ENCODE results near the gene STARD3. TPM values are rescaled to one million over a fixed set of nuclear protein-coding genes. Genes with fewer than 3 reads are reported as not detected.

STARD3 gene
- total RNA-seq, 1 donor from 2014 or later: 18.4 TPM

DNA sequence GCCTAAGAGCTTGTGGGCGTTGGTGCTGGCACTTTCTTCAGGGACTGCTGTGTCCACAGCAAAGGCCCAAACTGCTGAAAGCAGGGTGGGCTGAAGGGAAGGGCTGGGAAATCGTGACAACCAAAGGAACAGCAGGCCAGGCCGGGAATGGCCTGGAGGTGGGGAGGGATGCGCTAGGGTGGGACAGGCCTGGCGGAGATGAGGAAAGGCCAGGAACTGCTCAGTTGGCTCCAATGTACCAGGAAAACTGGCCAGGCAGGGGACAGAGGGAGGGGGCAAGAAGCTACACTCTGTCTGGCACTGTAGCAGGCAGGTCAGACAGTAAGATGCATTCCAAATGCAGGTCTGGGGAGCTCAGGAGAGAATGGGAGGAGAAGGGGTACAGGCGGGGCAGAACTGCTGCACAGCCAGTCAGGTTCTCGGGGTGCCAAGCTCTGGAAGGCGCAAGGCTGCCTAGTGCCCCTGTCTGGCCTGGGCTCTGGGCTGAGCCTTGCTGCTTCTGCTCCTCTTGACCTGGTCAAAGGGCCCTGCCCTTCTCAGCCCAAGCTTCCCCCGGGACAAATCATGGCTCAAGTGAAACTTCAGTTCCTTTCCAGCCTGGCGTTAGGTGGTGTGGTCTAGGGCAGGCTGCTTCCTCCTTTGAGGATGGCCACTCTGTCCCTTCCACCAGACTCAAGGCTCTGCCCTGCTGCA is 38.6 kb downstream of the STARD3 start:
- no peaks in the 10 kb centered on the region for H3K36me3 ChIP-seq (ENCODE audit: control insufficient read depth, insufficient read depth, low read length)
- FAIRE-seq (no peak), DNase-seq (ENCODE audit: low read depth) (no peak)
- H3K4me3 ChIP-seq (ENCODE audit: low read depth, low read length): no peak overlapping the region
- no peak for TF ChIP-seq CTCF (IDR thresholded peaks at IDR 0.05; ENCODE audit: insufficient read depth, low read length, severe bottlenecking)
- H3K27me3 ChIP-seq (ENCODE audit: control insufficient read depth, insufficient read depth, low read length): peaks cover 4% of the 10 kb centered on the region

GRCh38 chr17:39676198-39676819 is 39.4 kb downstream of the STARD3 start:
- FAIRE-seq: no peak
- no peak for TF ChIP-seq CTCF (IDR thresholded peaks at IDR 0.05; ENCODE audit: insufficient read depth, low read length, severe bottlenecking)
- peak; percentile 35 for DNase-seq (ENCODE audit: low read depth)
- Histone ChIP-seq H3K36me3 (ENCODE audit: control insufficient read depth, insufficient read depth, low read length) (no peaks in the 10 kb centered on the region), H3K4me3 (ENCODE audit: low read depth, low read length) (no peak overlapping the region), H3K27me3 (ENCODE audit: control insufficient read depth, insufficient read depth, low read length) (peaks cover 1% of the 10 kb centered on the region)

DNA sequence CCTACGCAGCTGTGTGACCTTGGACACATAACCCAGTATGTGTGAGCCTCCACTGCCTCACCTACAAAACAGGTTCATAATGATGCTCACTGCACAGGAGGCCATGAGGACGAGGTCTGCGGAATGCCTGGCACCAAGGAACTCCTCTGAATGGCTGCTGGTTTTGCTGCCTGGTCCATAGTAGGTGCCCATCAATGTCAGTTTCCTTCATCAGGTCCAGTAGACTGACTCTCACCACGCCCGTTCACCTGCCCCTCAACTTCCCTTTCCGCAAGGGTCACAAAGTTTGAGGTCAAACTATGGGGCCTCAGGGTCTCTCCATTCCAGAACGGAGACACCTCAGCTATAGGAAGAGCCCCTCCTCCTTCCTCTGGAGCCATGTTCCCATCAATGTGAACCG is 40.1 kb downstream of the STARD3 start:
- Histone ChIP-seq H3K27me3 (ENCODE audit: control insufficient read depth, insufficient read depth, low read length) (no peaks in the 10 kb centered on the region), H3K36me3 (ENCODE audit: control insufficient read depth, insufficient read depth, low read length) (no peaks in the 10 kb centered on the region), H3K4me3 (ENCODE audit: low read depth, low read length) (no peak overlapping the region)
- no peak for TF ChIP-seq CTCF (IDR thresholded peaks at IDR 0.05; ENCODE audit: insufficient read depth, low read length, severe bottlenecking)
- FAIRE-seq (no peak), DNase-seq (ENCODE audit: low read depth) (no peak)

DNA sequence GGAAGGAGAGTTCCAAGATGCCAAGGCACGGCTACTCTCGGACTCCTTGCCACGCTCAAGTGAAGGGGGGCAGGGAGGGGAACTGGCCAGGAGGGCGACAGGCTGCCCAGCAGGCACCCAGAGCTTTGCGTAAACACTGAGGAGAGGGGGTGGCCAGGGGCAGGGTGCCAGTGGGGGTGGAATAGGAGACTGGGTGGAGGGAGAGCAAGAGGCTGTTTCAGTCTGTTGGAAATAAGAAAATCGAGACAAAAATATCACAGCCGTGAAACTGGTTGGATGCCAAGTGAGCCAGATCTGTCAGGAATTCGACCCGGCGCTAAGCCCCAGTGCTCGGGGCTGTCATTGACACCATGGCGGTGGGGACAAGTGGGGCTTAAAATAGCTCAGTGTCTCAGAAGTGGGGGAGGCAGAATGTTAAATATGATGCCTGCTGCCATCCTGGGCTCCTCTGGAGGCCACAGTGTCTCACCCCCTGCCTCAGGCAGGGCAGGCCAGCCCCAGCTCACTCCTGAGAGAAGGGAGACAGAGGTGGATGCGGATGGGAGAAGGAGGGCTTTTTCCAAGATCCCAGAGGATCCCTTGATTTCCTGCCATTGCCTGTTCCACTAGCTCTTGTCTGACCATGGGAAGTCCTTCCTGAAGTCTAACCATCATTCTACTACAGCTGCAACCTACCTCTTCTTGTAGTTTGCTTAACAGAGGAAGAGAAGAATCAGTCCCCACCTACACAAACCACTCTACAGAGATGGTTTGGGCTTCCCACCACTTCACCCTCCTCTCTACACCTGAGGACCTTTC is 40.8 kb downstream of the STARD3 start:
- Histone ChIP-seq H3K36me3 (ENCODE audit: control insufficient read depth, insufficient read depth, low read length) (no peaks in the 10 kb centered on the region), H3K27me3 (ENCODE audit: control insufficient read depth, insufficient read depth, low read length) (no peaks in the 10 kb centered on the region), H3K4me3 (ENCODE audit: low read depth, low read length) (no peak overlapping the region)
- no peak for TF ChIP-seq CTCF (IDR thresholded peaks at IDR 0.05; ENCODE audit: insufficient read depth, low read length, severe bottlenecking)
- FAIRE-seq (no peak), DNase-seq (ENCODE audit: low read depth) (no peak)

- H3K27me3 ChIP-seq (ENCODE audit: control insufficient read depth, insufficient read depth, low read length): no peaks in the 10 kb centered on the region
- FAIRE-seq: no peak
- H3K36me3 ChIP-seq (ENCODE audit: control insufficient read depth, insufficient read depth, low read length): peaks cover 1% of the 10 kb centered on the region
- H3K4me3 ChIP-seq (ENCODE audit: low read depth, low read length): no peak overlapping the region
- TF ChIP-seq CTCF (IDR thresholded peaks at IDR 0.05; ENCODE audit: insufficient read depth, low read length, severe bottlenecking): no peak
- DNase-seq (ENCODE audit: low read depth): no peak
These were observed 41.6 kb downstream of the STARD3 start for GRCh38 chr17:39678340-39679116.
